GM21723 (cell line): ENCODE data around the gene CYP17A1.
"Not testable (repeated sequence)": the region's sequence is repeated elsewhere in the genome, so short reads cannot be mapped to it uniquely, and the experiment has no call there.

Source experiments
- ATAC-seq: cut with Tn5 transposase; IDR thresholded peaks from one replicate; pipeline ENCODE4 v1.9.1; 2021; ENCODE audit warnings: mild to moderate bottlenecking, moderate library complexity; ENCODE audit not compliant: unreplicated experiment

Gene CYP17A1

GRCh38 chr10:102837230-102837721, at the start of gene CYP17A1:
CYP17A1 (minus strand) TSS chr10:102837413; CDS start chr10:102837361, 52 bp downstream.
- ATAC-seq: no peak

- ATAC-seq: no peak
Measured at GRCh38 chr10:102880256-102880655, 43.0 kb upstream of the CYP17A1 start.

- ATAC-seq: no peak
Measured at GRCh38 chr10:102878629-102879028, 41.4 kb upstream of the CYP17A1 start.

GRCh38 chr10:102876747-102877153, 39.5 kb upstream of the CYP17A1 start:
- no peak for ATAC-seq

GRCh38 chr10:102872163-102872562, 35.0 kb upstream of the CYP17A1 start:
- ATAC-seq: no peak

GRCh38 chr10:102870221-102870620, 33.0 kb upstream of the CYP17A1 start:
- no peak for ATAC-seq

GRCh38 chr10:102869258-102870198, 32.3 kb upstream of the CYP17A1 start, which contains the start of gene AS3MT:
AS3MT (plus strand) TSS chr10:102869470; CDS start chr10:102869593, 123 bp downstream.
- ATAC-seq: no peak

- ATAC-seq: no peak
Measured at GRCh38 chr10:102868911-102869257, 31.7 kb upstream of the CYP17A1 start.

- no peak for ATAC-seq
Measured at GRCh38 chr10:102865620-102866019, 28.4 kb upstream of the CYP17A1 start.

GRCh38 chr10:102863660-102864059, 26.4 kb upstream of the CYP17A1 start:
- no peak for ATAC-seq

- ATAC-seq: no peak
Measured at GRCh38 chr10:102859911-102860310, 22.7 kb upstream of the CYP17A1 start.

- ATAC-seq: no peak
Measured at GRCh38 chr10:102856758-102857424, 19.7 kb upstream of the CYP17A1 start.

- not testable (repeated sequence) for ATAC-seq
Measured at GRCh38 chr10:102855731-102856436, 18.7 kb upstream of the CYP17A1 start.

GRCh38 chr10:102853237-102853636, 16.0 kb upstream of the CYP17A1 start:
- ATAC-seq: not testable (repeated sequence)

- ATAC-seq: no peak
Measured at GRCh38 chr10:102850025-102850518, 12.9 kb upstream of the CYP17A1 start.

GRCh38 chr10:102845352-102845902, 8.2 kb upstream of the CYP17A1 start:
- ATAC-seq: no peak

GRCh38 chr10:102844190-102844776, 7.1 kb upstream of the CYP17A1 start:
- not testable (repeated sequence) for ATAC-seq

GRCh38 chr10:102843139-102843538, 5.9 kb upstream of the CYP17A1 start:
- ATAC-seq: not testable (repeated sequence)

GRCh38 chr10:102841827-102842345, 4.7 kb upstream of the CYP17A1 start:
- no peak for ATAC-seq
